ENCODE measurements around the gene ARL15. TPM values are rescaled to one million over a fixed set of nuclear protein-coding genes. Genes with fewer than 3 reads are reported as not detected.

ARL15 gene
- total and polyA plus RNA-seq, 7 donors = 11.7 to 30.7 (median 16.6) TPM

GRCh38 chr5:54222336-54222735 is 88.0 kb downstream of the ARL15 start:
- H3K27me3 ChIP-seq = no peaks in the 10 kb centered on the region
- intact Hi-C loops (cut with DNase I) = loop anchor here (10.0 kb wide), 2 partner anchors 1118 to 1278 kb away; partner anchors contain the start of gene MOCS2
- DNase-seq = no peak
- H3K36me3 ChIP-seq = no peaks in the 10 kb centered on the region
- 69 to 77% methylated on average over 4 of the region's 4 CpGs for WGBS, 2 donors
- no peaks in the 10 kb centered on the region for H3K9me3 ChIP-seq
- peaks cover 0 to 39% (median 14%) of the 10 kb centered on the region in 4 donors for H3K4me1 ChIP-seq
- peak overlapping the region in 2 of 4 donors; percentile 53 to 54 for H3K27ac ChIP-seq
- no peak overlapping the region for H3K4me3 ChIP-seq
- TF ChIP-seq, protein P1, sequence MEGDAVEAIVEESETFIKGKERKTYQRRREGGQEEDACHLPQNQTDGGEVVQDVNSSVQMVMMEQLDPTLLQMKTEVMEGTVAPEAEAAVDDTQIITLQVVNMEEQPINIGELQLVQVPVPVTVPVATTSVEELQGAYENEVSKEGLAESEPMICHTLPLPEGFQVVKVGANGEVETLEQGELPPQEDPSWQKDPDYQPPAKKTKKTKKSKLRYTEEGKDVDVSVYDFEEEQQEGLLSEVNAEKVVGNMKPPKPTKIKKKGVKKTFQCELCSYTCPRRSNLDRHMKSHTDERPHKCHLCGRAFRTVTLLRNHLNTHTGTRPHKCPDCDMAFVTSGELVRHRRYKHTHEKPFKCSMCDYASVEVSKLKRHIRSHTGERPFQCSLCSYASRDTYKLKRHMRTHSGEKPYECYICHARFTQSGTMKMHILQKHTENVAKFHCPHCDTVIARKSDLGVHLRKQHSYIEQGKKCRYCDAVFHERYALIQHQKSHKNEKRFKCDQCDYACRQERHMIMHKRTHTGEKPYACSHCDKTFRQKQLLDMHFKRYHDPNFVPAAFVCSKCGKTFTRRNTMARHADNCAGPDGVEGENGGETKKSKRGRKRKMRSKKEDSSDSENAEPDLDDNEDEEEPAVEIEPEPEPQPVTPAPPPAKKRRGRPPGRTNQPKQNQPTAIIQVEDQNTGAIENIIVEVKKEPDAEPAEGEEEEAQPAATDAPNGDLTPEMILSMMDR (IDR thresholded peaks at IDR 0.05) = no peak
- TF ChIP-seq EP300 (IDR thresholded peaks at IDR 0.05) = peak in 1 of 4 donors; percentile 75
- TF ChIP-seq POLR2AphosphoS5 (IDR thresholded peaks at IDR 0.05) = peak in 2 of 4 donors; percentile 46 to 56
- no peak for TF ChIP-seq POLR2A (IDR thresholded peaks at IDR 0.05)

DNA sequence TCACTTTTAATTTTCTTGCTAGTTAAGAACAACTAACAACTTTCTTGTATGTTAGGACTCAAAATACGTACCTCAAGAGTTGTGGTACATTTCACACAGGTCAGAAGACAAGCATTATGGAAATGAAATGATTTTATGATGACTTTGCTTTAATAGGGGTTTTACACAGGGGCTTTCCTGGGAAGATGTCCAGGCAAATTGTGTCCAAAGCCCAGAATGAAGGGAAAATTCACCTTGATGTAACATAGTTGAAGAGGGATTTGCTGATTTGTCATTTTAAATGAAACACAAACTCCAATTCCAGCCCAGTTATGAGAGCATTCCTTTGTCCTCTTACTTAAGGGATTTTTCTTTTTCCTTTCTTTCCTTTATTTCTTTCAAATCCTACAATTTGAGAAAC is 89.2 kb downstream of the ARL15 start:
- TF ChIP-seq EP300 (IDR thresholded peaks at IDR 0.05) (no peak), POLR2A (IDR thresholded peaks at IDR 0.05) (no peak), POLR2AphosphoS5 (IDR thresholded peaks at IDR 0.05) (no peak)
- TF ChIP-seq, protein P1 (IDR thresholded peaks at IDR 0.05) = no peak
- H3K27me3 ChIP-seq = no peaks in the 10 kb centered on the region
- H3K4me3 ChIP-seq = peak overlapping the region in 1 of 4 donors; percentile 26
- H3K4me1 ChIP-seq = peaks cover 0 to 41% (median 14%) of the 10 kb centered on the region in 4 donors
- H3K36me3 ChIP-seq = no peaks in the 10 kb centered on the region
- 87 to 91% methylated on average over 1 of the region's 1 CpG for WGBS, 2 donors
- DNase-seq = no peak
- no peaks in the 10 kb centered on the region for H3K9me3 ChIP-seq
- intact Hi-C loops (cut with DNase I) = loop anchor here (10.0 kb wide), 2 partner anchors 1116 to 1276 kb away; partner anchors contain the start of gene MOCS2
- H3K27ac ChIP-seq = peak overlapping the region in 2 of 4 donors; percentile 53 to 54

- 86 to 88% methylated on average over 12 of the region's 12 CpGs for WGBS, 2 donors
- TF ChIP-seq POLR2A (IDR thresholded peaks at IDR 0.05) (no peak), POLR2AphosphoS5 (IDR thresholded peaks at IDR 0.05) (no peak), EP300 (IDR thresholded peaks at IDR 0.05) (no peak)
- TF ChIP-seq, protein P1 (IDR thresholded peaks at IDR 0.05) = no peak
- Histone ChIP-seq H3K4me1 (peaks cover 0 to 41% (median 14%) of the 10 kb centered on the region in 4 donors), H3K36me3 (no peaks in the 10 kb centered on the region), H3K9me3 (no peaks in the 10 kb centered on the region), H3K27ac (peak overlapping the region in 1 of 4 donors; percentile 54), H3K4me3 (peak overlapping the region in 1 of 4 donors; percentile 26), H3K27me3 (no peaks in the 10 kb centered on the region)
- intact Hi-C loops (cut with DNase I) = loop anchor here (10.0 kb wide), 2 partner anchors 1116 to 1276 kb away; partner anchors contain the start of gene MOCS2
- no peak for DNase-seq
Observed at GRCh38 chr5:54220230-54221040, 89.9 kb downstream of the ARL15 start.

DNA sequence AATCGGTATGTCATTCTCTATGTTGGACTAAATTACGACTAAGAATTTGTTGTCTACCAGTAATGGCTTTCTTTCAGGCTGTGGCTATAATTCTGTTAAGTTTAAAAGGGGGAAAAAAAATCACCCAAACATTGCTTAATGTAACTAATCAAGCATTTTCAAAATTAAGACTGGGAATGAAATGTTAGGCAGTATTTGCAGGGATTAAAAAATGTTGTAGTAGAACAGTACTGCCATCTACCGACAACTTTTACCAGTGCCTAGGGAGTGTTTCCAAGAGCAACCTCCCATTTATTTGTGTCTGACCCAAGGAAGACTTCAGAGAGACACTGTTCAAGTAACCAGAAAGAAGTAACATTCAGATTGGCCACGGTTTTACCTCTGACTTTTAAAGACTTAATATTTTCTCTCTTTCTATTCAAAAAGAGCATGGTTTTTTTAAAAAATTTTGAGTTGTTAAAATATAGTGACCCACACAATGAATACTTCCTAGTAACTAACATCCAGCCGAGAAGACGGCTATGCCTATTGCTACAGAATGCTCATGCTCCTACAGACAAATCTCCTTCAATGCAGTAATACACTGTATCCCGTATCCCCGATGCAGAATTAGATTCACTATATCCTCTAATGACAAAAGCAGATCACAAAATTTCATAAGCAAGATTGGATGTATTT is 92.4 kb downstream of the ARL15 start:
- intact Hi-C loops (cut with DNase I) = loop anchor here (5.0 kb wide), 1 partner anchor 736 kb away; the partner anchor contains the start of gene FST
- Histone ChIP-seq H3K4me3 (no peak overlapping the region), H3K4me1 (peaks cover 0 to 46% (median 17%) of the 10 kb centered on the region in 4 donors), H3K9me3 (no peaks in the 10 kb centered on the region), H3K27ac (peak overlapping the region in 1 of 4 donors; percentile 33), H3K36me3 (no peaks in the 10 kb centered on the region), H3K27me3 (no peaks in the 10 kb centered on the region)
- TF ChIP-seq POLR2AphosphoS5 (IDR thresholded peaks at IDR 0.05) (peak in 1 of 4 donors; percentile 14), POLR2A (IDR thresholded peaks at IDR 0.05) (no peak), EP300 (IDR thresholded peaks at IDR 0.05) (no peak)
- TF ChIP-seq, protein P1 (IDR thresholded peaks at IDR 0.05) = peak; percentile 53 to 81 (median 60)
- DNase-seq = no peak
- WGBS, 2 donors = 63% methylated on average over 8 of the region's 8 CpGs

Data from sigmoid colon (tissue), 7 donors.